VCaP (cell line): ENCODE data around the gene MYMX.
"Not testable (repeated sequence)": the region's sequence is repeated elsewhere in the genome, so short reads cannot be mapped to it uniquely, and the experiment has no call there.

Source experiments
- H3K27ac ChIP-seq: fragments of 450-650 bp; 2 replicates; pipeline ENCODE4 v1.5.1; 2017
- TF ChIP-seq, protein P1 (sequence below): fragments of 450-650 bp; conservative IDR thresholded peaks from 2 replicates; pipeline ENCODE4 v1.5.1; 2017; ENCODE audit warnings: mild to moderate bottlenecking, moderate library complexity

The MYMX gene

DNA sequence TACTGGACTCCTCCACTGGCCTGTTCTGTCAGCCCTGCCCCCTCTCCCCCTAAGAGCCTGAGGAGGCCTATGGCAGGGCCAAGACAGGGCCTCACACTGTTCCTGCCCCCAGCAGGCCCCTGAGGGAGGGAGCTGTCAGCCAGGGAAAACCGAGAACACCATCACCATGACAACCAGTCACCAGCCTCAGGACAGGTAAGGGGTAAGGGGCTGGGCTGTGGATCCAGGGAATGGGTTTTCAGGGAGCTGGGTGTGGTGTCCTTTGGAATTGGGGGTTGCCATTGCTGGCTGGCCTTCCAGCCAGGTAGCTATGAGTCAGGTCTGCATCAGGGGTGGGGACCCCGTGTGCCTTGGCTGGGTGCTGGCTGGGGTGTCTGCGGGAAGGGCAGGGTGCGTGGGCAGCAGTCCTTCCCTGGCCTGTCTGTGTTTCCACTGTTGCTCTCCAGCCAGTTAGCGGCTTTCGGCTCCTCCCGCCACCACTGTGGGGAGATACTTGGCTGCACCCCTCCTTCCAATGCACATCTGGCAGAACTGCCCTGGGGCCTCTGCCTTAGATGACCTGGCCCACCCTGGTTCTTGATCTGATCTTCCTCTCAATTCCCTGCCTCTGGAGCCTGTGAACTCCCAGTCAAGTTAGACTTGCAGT lies 10.5 kb downstream of the MYMX start:
- TF ChIP-seq, protein P1, sequence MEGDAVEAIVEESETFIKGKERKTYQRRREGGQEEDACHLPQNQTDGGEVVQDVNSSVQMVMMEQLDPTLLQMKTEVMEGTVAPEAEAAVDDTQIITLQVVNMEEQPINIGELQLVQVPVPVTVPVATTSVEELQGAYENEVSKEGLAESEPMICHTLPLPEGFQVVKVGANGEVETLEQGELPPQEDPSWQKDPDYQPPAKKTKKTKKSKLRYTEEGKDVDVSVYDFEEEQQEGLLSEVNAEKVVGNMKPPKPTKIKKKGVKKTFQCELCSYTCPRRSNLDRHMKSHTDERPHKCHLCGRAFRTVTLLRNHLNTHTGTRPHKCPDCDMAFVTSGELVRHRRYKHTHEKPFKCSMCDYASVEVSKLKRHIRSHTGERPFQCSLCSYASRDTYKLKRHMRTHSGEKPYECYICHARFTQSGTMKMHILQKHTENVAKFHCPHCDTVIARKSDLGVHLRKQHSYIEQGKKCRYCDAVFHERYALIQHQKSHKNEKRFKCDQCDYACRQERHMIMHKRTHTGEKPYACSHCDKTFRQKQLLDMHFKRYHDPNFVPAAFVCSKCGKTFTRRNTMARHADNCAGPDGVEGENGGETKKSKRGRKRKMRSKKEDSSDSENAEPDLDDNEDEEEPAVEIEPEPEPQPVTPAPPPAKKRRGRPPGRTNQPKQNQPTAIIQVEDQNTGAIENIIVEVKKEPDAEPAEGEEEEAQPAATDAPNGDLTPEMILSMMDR: no peak
- peak overlapping the region; percentile 81; the same call in 1 of the 2 replicates for H3K27ac ChIP-seq

DNA sequence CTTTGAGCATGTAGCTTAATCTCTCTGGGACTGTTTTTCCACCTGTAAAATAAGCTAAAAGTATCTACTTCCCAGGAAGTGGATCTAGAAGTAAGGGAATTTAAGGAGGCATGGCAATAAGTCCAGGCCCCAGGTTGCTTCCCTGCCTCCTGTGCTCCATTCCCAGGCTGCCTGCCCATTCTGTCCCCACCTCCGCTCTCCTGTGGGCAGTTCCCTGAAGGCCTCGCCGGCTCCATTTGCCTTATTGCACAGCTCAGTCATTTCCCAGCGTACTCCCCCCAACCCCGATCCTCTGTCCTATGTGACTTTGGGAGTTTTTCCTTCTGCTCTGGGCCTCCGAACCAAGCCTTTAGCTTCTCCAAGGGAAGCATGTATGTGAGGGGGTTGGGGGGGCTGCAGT lies 11.3 kb downstream of the MYMX start:
- no peak overlapping the region for H3K27ac ChIP-seq
- TF ChIP-seq, protein P1: no peak

DNA sequence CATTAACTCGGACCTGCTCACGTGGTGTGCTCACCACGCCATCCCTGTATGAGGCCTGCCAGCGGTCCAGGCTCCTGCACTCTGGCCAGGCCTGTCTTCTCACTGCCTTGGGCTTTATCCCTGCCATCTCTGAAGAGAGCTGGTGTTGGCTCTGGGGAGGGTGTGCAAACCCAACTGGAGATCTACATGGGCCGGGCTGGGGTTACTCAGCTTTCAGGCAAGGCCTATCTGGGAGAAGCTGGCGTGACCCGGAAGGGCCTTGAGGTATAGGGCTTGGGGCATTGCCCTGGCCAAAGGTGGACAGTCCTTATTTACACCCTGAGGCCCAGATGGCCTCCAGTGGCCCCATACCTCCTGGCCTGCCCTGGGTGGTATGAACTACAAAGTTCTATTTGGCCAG lies 11.7 kb downstream of the MYMX start:
- no peak overlapping the region for H3K27ac ChIP-seq
- TF ChIP-seq, protein P1: no peak

DNA sequence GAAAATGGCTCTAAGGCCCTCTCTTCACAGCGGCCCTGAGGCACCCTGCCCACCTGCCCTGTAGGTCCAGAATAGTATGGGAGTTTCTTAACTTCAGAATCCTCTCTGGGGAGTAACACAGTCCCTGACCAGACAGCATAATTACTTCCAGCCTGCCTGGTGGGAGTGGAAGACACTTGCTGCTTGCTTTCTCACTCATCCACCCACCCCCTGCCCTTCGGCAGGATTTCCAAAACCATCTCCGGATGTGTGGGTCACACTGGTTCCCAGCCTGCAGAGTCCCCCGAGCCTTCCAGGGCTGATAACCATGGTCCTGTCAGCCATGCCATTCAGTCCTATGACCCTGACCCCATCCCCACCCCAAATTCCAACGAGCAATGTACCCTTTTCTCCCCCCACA lies 12.1 kb downstream of the MYMX start:
- TF ChIP-seq, protein P1: no peak

DNA sequence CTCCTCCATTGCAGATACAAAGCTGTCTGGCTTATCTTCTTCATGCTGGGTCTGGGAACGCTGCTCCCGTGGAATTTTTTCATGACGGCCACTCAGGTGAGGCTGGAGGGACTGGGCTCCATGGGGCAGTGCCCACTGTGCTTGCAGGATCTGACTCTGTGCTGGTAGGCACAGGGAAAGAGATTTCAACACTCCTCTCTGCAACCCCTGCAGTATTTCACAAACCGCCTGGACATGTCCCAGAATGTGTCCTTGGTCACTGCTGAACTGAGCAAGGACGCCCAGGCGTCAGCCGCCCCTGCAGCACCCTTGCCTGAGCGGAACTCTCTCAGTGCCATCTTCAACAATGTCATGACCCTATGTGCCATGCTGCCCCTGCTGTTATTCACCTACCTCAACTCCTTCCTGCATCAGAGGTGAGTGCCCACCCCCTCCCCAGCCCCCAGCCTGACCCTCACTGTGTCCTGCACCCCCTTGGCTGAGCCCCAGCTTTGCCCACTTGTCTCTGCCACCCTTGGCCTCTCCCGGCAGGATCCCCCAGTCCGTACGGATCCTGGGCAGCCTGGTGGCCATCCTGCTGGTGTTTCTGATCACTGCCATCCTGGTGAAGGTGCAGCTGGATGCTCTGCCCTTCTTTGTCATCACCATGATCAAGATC lies 12.8 kb downstream of the MYMX start:
- no peak overlapping the region for H3K27ac ChIP-seq

More for the DNA sequence above, 12.1 kb downstream of the MYMX start:
- H3K27ac ChIP-seq: no peak overlapping the region

DNA sequence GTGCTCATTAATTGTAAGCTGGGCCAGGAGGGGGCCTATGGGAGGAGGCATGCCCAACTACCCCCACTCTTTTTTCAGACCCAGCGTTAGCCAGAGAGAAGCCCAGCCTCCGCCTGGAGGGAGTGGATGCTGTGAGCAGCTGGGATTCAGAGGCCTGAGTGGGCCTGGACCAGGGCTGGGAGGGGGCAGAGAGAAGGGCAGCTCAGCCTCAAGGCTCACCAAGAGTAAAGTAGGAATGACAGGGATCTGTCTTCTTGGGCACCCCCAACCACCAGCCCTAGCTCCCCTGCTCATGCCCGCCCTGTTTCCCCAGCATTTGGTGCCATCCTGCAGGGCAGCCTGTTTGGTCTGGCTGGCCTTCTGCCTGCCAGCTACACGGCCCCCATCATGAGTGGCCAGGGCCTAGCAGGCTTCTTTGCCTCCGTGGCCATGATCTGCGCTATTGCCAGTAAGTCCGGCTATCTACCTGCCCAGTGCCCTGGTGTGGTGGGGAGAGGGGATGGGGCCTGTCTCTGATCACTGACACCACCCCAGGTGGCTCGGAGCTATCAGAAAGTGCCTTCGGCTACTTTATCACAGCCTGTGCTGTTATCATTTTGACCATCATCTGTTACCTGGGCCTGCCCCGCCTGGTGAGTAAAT lies 13.4 kb downstream of the MYMX start:
- H3K27ac ChIP-seq: no peak overlapping the region
- TF ChIP-seq, protein P1: no peak

More for the DNA sequence above, 12.8 kb downstream of the MYMX start:
- TF ChIP-seq, protein P1: no peak

DNA sequence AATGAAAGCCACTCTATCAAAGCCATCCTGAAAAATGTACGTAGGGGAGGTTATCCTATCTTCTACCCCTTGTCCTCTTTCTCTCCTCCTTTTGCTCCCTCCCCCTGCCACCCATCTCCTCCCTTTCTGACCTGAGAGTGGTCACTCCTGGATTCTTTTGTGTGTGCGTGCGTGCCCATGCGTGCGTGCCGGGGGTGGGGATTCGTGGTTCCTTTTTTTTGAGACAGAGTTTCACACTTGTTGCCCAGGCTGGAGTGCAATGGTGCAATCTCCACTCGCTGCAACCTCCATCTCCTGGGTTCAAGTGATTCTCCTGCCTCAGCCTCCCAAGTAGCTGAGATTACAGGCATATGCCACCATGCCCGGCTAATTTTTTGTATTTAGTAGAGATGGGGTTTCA lies 14.7 kb downstream of the MYMX start:
- not testable (repeated sequence) for H3K27ac ChIP-seq
